HG02885 (cell line): ENCODE data around the gene PYGL.

Source experiments
- ATAC-seq: cut with Tn5 transposase; IDR thresholded peaks from one replicate; pipeline ENCODE4 v1.9.1; 2021; ENCODE audit warnings: mild to moderate bottlenecking; ENCODE audit not compliant: unreplicated experiment, poor library complexity

The PYGL gene

GRCh38 chr14:50882932-50883826 is 61.1 kb downstream of the PYGL start:
- ATAC-seq, result no peak

GRCh38 chr14:50875359-50876070 is 68.8 kb downstream of the PYGL start:
- peak; percentile 97 for ATAC-seq

- no peak for ATAC-seq
These were observed 69.5 kb downstream of the PYGL start for GRCh38 chr14:50874757-50875156.

GRCh38 chr14:50871914-50872732 is 72.2 kb downstream of the PYGL start, which contains the start of gene ABHD12B:
Gene ABHD12B, plus strand, starts transcription at chr14:50872053. Its CDS starts 122 bp downstream, at chr14:50872175.
- ATAC-seq, result no peak

- ATAC-seq, result no peak
These were observed 73.1 kb downstream of the PYGL start for GRCh38 chr14:50871228-50871627.

GRCh38 chr14:50865391-50866076 is 78.7 kb downstream of the PYGL start:
- ATAC-seq, result no peak

GRCh38 chr14:50864946-50865345 is 79.3 kb downstream of the PYGL start:
- no peak for ATAC-seq

GRCh38 chr14:50864237-50864636 is 80.0 kb downstream of the PYGL start:
- no peak for ATAC-seq

GRCh38 chr14:50862036-50862570 is 82.2 kb downstream of the PYGL start:
- no peak for ATAC-seq

GRCh38 chr14:50860478-50861086 is 83.7 kb downstream of the PYGL start:
- ATAC-seq, result peak; percentile 55

GRCh38 chr14:50859296-50859624 is 85.0 kb downstream of the PYGL start:
- ATAC-seq, result no peak

GRCh38 chr14:50856660-50857059 is 87.6 kb downstream of the PYGL start:
- no peak for ATAC-seq

- ATAC-seq, result no peak
These were observed 88.7 kb downstream of the PYGL start for GRCh38 chr14:50855558-50855957.
